Loucy (cell line): Measurements from ENCODE around the gene FITM1.

ENCODE experiments used
- H2AFZ ChIP-seq: fragments of 200-600 bp; sonication (generic); 2 replicates; pipeline ENCODE4 v1.6.0; 2016; ENCODE audit warnings: antibody characterized with exemption, mild to moderate bottlenecking, low read length, moderate library complexity
- H3F3A ChIP-seq: fragments of 200-600 bp; 2 replicates; pipeline ENCODE4 v1.6.0; 2016; ENCODE audit warnings: antibody characterized with exemption, low read depth, mild to moderate bottlenecking
- H3K27me3 ChIP-seq: fragments of 200-600 bp; sonication (generic); 2 replicates; pipeline ENCODE4 v1.6.1; 2014; ENCODE audit warnings: low read length, mild to moderate bottlenecking; ENCODE audit not compliant: insufficient read depth, poor library complexity, severe bottlenecking
- H3K36me3 ChIP-seq: fragments of 200-600 bp; sonication (generic); 2 replicates; pipeline ENCODE4 v1.6.1; 2016; ENCODE audit warnings: low read length; ENCODE audit not compliant: insufficient read depth
- H3K4me1 ChIP-seq: fragments of 200-600 bp; sonication (generic); 2 replicates; pipeline ENCODE4 v1.5.1; 2014; ENCODE audit warnings: low read length, mild to moderate bottlenecking; ENCODE audit not compliant: insufficient read depth, poor library complexity, severe bottlenecking
- H3K4me2 ChIP-seq: fragments of 200-600 bp; sonication (generic); 2 replicates; pipeline ENCODE4 v1.6.0; 2014; ENCODE audit warnings: antibody characterized with exemption, low read length, low read depth, mild to moderate bottlenecking; ENCODE audit not compliant: poor library complexity, severe bottlenecking
- H3K4me3 ChIP-seq: fragments of 200-600 bp; sonication (generic); 2 replicates; pipeline ENCODE4 v1.5.1; 2014; ENCODE audit warnings: low read length, mild to moderate bottlenecking, mixed read lengths; ENCODE audit not compliant: poor library complexity, severe bottlenecking
- H3K79me2 ChIP-seq: fragments of 200-600 bp; sonication (generic); 2 replicates; pipeline ENCODE4 v1.6.1; 2014; ENCODE audit warnings: low read length; ENCODE audit not compliant: insufficient read depth
- H3K9ac ChIP-seq: fragments of 200-600 bp; sonication (generic); 2 replicates; pipeline ENCODE4 v1.6.0; 2014; ENCODE audit warnings: mild to moderate bottlenecking, low read depth, low read length, moderate library complexity; ENCODE audit not compliant: poor library complexity, severe bottlenecking
- H3K9me2 ChIP-seq: fragments of 200-600 bp; sonication (generic); replicated peaks from 2 replicates; pipeline ENCODE4 v1.6.1; 2016; ENCODE audit warnings: low read depth, low read length, mixed read lengths
- H3K9me3 ChIP-seq: fragments of 200-600 bp; sonication (generic); 2 replicates; pipeline ENCODE4 v1.6.1; 2014; ENCODE audit warnings: mild to moderate bottlenecking, antibody characterized with exemption, low read length, low read depth; ENCODE audit not compliant: insufficient read depth
- H4K20me1 ChIP-seq: fragments of 200-600 bp; sonication (generic); 2 replicates; pipeline ENCODE4 v1.6.0; 2014; ENCODE audit warnings: antibody characterized with exemption, low read length, mild to moderate bottlenecking; ENCODE audit not compliant: insufficient read depth, poor library complexity, severe bottlenecking
- EZH2phosphoT487 ChIP-seq: fragments of 200-600 bp; IDR thresholded peaks from 2 replicates; pipeline ENCODE4 v1.6.1; 2018; ENCODE audit warnings: antibody characterized with exemption, mild to moderate bottlenecking, moderate library complexity, borderline replicate concordance
- TF ChIP-seq, protein P1 (sequence below): fragments of 200-600 bp; sonication (generic); conservative IDR thresholded peaks from 2 replicates; pipeline ENCODE4 v1.5.1; 2014; ENCODE audit warnings: mild to moderate bottlenecking, antibody characterized with exemption, low read length

The FITM1 gene

DNA sequence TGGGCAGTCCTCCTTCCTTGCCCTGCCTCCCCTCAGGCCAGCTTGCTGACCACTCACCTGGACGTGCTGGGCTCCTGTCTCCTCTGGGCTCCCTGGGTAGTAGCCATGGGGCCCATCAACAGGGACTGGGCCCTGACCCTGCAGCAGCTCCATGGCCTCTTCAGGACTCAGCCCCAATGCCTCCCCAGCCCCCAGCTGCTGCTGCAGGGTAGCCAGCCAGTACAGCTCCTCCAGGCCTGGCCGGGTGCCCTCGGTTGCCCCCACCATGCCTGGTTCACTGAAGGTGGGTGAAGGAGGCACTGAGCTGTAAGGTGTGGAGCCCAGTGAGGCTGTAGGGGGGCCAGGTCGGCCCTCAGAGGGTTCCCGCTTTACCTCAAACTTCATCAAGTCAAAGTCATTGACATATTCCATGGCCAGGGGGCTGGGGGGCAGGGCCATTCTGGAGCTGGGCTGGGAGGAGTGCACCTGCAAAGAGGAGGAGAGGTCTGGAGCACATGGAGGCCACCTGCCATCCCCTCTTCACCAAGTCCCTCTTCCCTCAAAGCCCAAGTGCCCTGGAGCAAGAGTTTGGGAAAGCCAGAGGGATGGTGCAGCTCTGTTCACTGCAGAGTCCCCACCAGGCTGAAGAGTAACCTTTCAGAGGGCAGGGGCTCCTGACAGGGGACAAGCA lies 47.9 kb upstream of the FITM1 start:
- H3K27me3 ChIP-seq, result no peaks in the 10 kb centered on the region
- peaks cover 21% of the 10 kb centered on the region for H3K4me1 ChIP-seq

DNA sequence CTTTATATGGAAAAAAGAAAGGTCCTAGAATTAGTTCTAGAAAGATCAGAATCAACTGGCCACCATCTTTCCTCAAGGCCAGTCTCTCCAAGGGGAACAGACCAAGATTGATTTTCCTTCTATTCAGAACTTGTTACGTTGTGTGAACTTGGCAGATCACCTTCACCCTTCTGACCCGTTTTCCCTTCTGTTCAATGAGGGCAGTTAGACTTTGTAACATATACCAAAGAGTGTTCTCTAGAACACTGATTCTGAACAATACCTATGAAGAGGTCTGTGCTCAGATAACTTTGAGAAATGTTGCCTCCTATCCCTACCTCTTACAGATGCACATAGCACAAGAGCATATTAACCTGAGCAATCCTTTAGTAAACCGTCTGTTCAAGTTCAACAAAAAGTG lies 47.0 kb upstream of the FITM1 start:
- TF ChIP-seq EZH2phosphoT487, result no peak
- TF ChIP-seq, protein P1, sequence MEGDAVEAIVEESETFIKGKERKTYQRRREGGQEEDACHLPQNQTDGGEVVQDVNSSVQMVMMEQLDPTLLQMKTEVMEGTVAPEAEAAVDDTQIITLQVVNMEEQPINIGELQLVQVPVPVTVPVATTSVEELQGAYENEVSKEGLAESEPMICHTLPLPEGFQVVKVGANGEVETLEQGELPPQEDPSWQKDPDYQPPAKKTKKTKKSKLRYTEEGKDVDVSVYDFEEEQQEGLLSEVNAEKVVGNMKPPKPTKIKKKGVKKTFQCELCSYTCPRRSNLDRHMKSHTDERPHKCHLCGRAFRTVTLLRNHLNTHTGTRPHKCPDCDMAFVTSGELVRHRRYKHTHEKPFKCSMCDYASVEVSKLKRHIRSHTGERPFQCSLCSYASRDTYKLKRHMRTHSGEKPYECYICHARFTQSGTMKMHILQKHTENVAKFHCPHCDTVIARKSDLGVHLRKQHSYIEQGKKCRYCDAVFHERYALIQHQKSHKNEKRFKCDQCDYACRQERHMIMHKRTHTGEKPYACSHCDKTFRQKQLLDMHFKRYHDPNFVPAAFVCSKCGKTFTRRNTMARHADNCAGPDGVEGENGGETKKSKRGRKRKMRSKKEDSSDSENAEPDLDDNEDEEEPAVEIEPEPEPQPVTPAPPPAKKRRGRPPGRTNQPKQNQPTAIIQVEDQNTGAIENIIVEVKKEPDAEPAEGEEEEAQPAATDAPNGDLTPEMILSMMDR, result no peak
- Histone ChIP-seq H3K9me3 (no peaks in the 10 kb centered on the region), H3K36me3 (no peaks in the 10 kb centered on the region), H3F3A (no peaks in the 10 kb centered on the region), H3K27me3 (no peaks in the 10 kb centered on the region), H3K9me2 (no peaks in the 10 kb centered on the region), H3K79me2 (no peaks in the 10 kb centered on the region), H4K20me1 (no peaks in the 10 kb centered on the region), H3K4me1 (peaks cover 21% of the 10 kb centered on the region), H2AFZ (no peak overlapping the region), H3K4me2 (no peak overlapping the region), H3K4me3 (no peak overlapping the region), H3K9ac (no peak overlapping the region)

More for the DNA sequence above, 47.9 kb upstream of the FITM1 start:
- no peaks in the 10 kb centered on the region for H3K79me2 ChIP-seq
- no peak overlapping the region for H3K4me3 ChIP-seq
- H3K9me3 ChIP-seq, result no peaks in the 10 kb centered on the region
- H3K4me2 ChIP-seq, result no peak overlapping the region
- H3K36me3 ChIP-seq, result no peaks in the 10 kb centered on the region
- TF ChIP-seq, protein P1, result no peak
- no peak for TF ChIP-seq EZH2phosphoT487
- H3F3A ChIP-seq, result no peaks in the 10 kb centered on the region
- H4K20me1 ChIP-seq, result no peaks in the 10 kb centered on the region
- H2AFZ ChIP-seq, result no peak overlapping the region
- H3K9me2 ChIP-seq, result no peaks in the 10 kb centered on the region
- H3K9ac ChIP-seq, result no peak overlapping the region

DNA sequence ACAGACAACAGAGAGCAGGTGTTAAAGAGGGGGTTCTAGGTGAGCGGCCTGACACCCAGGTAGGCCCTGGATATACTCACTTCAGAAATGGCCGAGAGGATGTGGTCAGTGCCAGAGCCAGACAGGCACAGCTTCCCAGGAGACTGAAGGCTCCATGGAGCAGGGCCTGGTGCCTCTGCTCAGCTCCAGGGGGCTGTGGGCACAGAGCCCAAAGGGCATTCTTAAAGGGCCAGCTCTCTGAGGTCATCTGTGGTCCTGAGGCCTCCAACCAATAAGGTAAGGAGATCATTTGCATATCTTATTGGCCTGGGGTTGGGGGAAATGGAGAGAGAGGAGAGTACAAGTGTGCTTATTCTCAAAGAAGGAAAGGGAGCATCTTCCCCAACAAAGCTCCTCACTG lies 46.0 kb upstream of the FITM1 start:
- no peaks in the 10 kb centered on the region for H3K79me2 ChIP-seq
- no peak overlapping the region for H2AFZ ChIP-seq
- no peaks in the 10 kb centered on the region for H3K36me3 ChIP-seq
- H3F3A ChIP-seq, result no peaks in the 10 kb centered on the region
- H4K20me1 ChIP-seq, result no peaks in the 10 kb centered on the region
- no peak overlapping the region for H3K4me2 ChIP-seq
- no peaks in the 10 kb centered on the region for H3K9me3 ChIP-seq
- H3K4me3 ChIP-seq, result no peak overlapping the region
- H3K9ac ChIP-seq, result no peak overlapping the region
- H3K27me3 ChIP-seq, result no peaks in the 10 kb centered on the region
- peaks cover 21% of the 10 kb centered on the region for H3K4me1 ChIP-seq
- no peaks in the 10 kb centered on the region for H3K9me2 ChIP-seq
- TF ChIP-seq EZH2phosphoT487, result no peak
- TF ChIP-seq, protein P1, result no peak
